Measurements from ENCODE around the gene TRIM7.

GRCh38 chr5:181245427-181246275 is 40.7 kb upstream of the TRIM7 start:
- TF ChIP-seq CTCF (conservative IDR thresholded peaks at IDR 0.05; ENCODE audit: low read length) (no peak), EZH2phosphoT487 (IDR thresholded peaks at IDR 0.05; ENCODE audit: borderline replicate concordance) (no peak)
